ENCODE data around the gene CR1L. TPM values are rescaled to one million over a fixed set of nuclear protein-coding genes. Genes with fewer than 3 reads are reported as not detected.
A peak's percentile ranks its signal among the peaks of the same experiment; 100 is the strongest.

CR1L gene
- total and polyA plus RNA-seq, 9 of the 15 experiments (the other 6 are each of a cell fraction or from before 2014, with no cell fraction given) = 10.1 to 74.8 (median 34.3) TPM

DNA sequence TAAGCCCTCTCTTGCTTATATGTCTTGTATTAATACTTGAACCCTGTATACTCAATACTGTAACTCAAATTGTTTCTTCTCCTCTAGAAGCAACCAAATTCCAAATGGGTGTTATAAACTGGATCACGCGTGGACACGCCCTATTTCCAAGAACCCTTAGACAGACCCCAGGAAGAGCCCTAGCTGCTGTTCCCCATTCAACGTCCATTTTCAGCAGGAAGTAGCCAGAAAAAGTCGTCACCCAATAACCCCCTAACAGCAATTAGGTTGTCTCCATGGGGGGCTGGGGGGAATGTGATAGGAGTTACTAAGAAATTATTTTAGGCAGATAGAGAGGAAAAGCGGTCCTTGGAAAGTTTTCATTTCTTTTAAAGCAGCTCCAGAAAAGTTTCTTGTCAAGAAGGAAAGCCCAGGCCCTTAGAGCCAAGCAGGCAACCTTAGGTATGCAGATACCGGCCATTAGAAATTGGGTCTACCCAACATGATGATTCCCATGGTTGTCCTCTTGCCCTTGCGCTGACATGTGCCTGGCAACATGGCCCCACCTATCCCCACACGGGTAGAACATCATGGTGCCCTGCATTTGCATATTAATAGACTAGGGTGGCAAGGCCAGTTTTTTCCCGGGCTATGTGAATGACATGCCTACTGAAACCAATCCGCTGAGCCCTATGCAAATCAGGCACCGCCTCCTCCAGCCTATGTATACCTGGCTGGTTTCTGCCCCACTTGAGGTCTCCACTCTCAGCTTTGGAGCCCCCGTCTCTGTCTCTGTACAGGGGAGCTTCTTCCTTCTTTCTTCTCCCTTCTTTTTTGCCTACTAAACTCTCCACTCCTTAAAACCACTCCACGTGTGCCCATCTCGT, 102.9 kb downstream of the CR1L start (continued):
- TF ChIP-seq TAF1 (IDR thresholded peaks at IDR 0.05; ENCODE audit: control insufficient read depth, extremely low read depth, insufficient read depth, low read length, severe bottlenecking) (peak; percentile 39), JUND (IDR thresholded peaks at IDR 0.05; ENCODE audit: borderline replicate concordance, low read depth, low read length) (no peak), JUND (tag; IDR thresholded peaks at IDR 0.05; ENCODE audit: borderline replicate concordance, low read depth, low read length) (0 out of 3 replicates have a peak, but pooled peaks have one; percentile 18), E2F3 (CRISPR knock-in tag; IDR thresholded peaks at IDR 0.05) (peak; percentile 87), PHB2 (IDR thresholded peaks at IDR 0.05; ENCODE audit: low read depth) (no peak), MAZ (CRISPR knock-in tag; conservative IDR thresholded peaks at IDR 0.05 in 1 of 2, IDR thresholded peaks at IDR 0.05 in 1 of 2) (peak; percentile 21 to 66; a peak in 1 of 4 replicates), ZNF586 (CRISPR knock-in tag; conservative IDR thresholded peaks at IDR 0.05) (no peak), CBX1 (IDR thresholded peaks at IDR 0.05; ENCODE audit: low read depth) (no peak), MYBL2 (IDR thresholded peaks at IDR 0.05; ENCODE audit: low read depth) (no peak), MYBL2 (CRISPR knock-in tag; IDR thresholded peaks at IDR 0.05; ENCODE audit: borderline replicate concordance) (no peak), SMC3 (conservative IDR thresholded peaks at IDR 0.05; ENCODE audit: insufficient read depth, low read depth, low read length) (no peak), EHMT2 (IDR thresholded peaks at IDR 0.05) (peak; percentile 67; the same call in 1 of the 2 replicates), NFXL1 (CRISPR knock-in tag; IDR thresholded peaks at IDR 0.05) (no peak), TCF7L2 (IDR thresholded peaks at IDR 0.05; ENCODE audit: low read depth, low read length) (no peak)
- TF ChIP-seq, protein P1, sequence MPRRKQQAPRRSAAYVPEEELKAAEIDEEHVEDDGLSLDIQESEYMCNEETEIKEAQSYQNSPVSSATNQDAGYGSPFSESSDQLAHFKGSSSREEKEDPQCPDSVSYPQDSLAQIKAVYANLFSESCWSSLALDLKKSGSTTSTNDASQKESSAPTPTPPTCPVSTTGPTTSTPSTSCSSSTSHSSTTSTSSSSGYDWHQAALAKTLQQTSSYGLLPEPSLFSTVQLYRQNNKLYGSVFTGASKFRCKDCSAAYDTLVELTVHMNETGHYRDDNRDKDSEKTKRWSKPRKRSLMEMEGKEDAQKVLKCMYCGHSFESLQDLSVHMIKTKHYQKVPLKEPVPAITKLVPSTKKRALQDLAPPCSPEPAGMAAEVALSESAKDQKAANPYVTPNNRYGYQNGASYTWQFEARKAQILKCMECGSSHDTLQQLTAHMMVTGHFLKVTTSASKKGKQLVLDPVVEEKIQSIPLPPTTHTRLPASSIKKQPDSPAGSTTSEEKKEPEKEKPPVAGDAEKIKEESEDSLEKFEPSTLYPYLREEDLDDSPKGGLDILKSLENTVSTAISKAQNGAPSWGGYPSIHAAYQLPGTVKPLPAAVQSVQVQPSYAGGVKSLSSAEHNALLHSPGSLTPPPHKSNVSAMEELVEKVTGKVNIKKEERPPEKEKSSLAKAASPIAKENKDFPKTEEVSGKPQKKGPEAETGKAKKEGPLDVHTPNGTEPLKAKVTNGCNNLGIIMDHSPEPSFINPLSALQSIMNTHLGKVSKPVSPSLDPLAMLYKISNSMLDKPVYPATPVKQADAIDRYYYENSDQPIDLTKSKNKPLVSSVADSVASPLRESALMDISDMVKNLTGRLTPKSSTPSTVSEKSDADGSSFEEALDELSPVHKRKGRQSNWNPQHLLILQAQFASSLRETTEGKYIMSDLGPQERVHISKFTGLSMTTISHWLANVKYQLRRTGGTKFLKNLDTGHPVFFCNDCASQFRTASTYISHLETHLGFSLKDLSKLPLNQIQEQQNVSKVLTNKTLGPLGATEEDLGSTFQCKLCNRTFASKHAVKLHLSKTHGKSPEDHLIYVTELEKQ (CRISPR knock-in tag; IDR thresholded peaks at IDR 0.05) = no peak
- TF ChIP-seq, protein P2, sequence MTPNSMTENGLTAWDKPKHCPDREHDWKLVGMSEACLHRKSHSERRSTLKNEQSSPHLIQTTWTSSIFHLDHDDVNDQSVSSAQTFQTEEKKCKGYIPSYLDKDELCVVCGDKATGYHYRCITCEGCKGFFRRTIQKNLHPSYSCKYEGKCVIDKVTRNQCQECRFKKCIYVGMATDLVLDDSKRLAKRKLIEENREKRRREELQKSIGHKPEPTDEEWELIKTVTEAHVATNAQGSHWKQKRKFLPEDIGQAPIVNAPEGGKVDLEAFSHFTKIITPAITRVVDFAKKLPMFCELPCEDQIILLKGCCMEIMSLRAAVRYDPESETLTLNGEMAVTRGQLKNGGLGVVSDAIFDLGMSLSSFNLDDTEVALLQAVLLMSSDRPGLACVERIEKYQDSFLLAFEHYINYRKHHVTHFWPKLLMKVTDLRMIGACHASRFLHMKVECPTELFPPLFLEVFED (CRISPR knock-in tag; conservative IDR thresholded peaks at IDR 0.05) = no peak
- TF ChIP-seq, protein P3, sequence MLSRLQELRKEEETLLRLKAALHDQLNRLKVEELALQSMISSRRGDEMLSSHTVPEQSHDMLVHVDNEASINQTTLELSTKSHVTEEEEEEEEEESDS (CRISPR knock-in tag; IDR thresholded peaks at IDR 0.05) = no peak
- TF ChIP-seq, protein P4, sequence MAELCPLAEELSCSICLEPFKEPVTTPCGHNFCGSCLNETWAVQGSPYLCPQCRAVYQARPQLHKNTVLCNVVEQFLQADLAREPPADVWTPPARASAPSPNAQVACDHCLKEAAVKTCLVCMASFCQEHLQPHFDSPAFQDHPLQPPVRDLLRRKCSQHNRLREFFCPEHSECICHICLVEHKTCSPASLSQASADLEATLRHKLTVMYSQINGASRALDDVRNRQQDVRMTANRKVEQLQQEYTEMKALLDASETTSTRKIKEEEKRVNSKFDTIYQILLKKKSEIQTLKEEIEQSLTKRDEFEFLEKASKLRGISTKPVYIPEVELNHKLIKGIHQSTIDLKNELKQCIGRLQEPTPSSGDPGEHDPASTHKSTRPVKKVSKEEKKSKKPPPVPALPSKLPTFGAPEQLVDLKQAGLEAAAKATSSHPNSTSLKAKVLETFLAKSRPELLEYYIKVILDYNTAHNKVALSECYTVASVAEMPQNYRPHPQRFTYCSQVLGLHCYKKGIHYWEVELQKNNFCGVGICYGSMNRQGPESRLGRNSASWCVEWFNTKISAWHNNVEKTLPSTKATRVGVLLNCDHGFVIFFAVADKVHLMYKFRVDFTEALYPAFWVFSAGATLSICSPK (IDR thresholded peaks at IDR 0.05; ENCODE audit: borderline replicate concordance) = no peak

Data from K562 (cell line).